ENCODE results near the gene DGKI.

DGKI gene

GRCh38 chr7:137741443-137741842, 105.3 kb downstream of the DGKI start:
- POLR2A ChIA-PET, result no interaction called here
- no peak for DNase-seq (ENCODE audit: extremely low spot score)

GRCh38 chr7:137734221-137734620, 112.6 kb downstream of the DGKI start:
- POLR2A ChIA-PET, result no interaction called here
- no peak for DNase-seq (ENCODE audit: extremely low spot score)
- no peak for TF ChIP-seq SP1 (IDR thresholded peaks at IDR 0.05)
- no peak for TF ChIP-seq TARDBP (IDR thresholded peaks at IDR 0.05)
- no peak for TF ChIP-seq NFRKB (IDR thresholded peaks at IDR 0.05)
- no peak for TF ChIP-seq BHLHE40 (IDR thresholded peaks at IDR 0.05; ENCODE audit: borderline replicate concordance)
- no peak for TF ChIP-seq HDGF (IDR thresholded peaks at IDR 0.05; ENCODE audit: borderline replicate concordance)
- no peak for TF ChIP-seq FOXK2 (IDR thresholded peaks at IDR 0.05)
- TF ChIP-seq SUZ12 (IDR thresholded peaks at IDR 0.05), result no peak
- no peak for TF ChIP-seq CTBP1 (IDR thresholded peaks at IDR 0.05; ENCODE audit: borderline replicate concordance)
- TF ChIP-seq PKNOX1 (IDR thresholded peaks at IDR 0.05), result no peak
- no peak for TF ChIP-seq ARNT (IDR thresholded peaks at IDR 0.05)
- TF ChIP-seq L3MBTL2 (conservative IDR thresholded peaks at IDR 0.05), result no peak
- TF ChIP-seq FOXM1 (IDR thresholded peaks at IDR 0.05; ENCODE audit: borderline replicate concordance), result no peak
- no peak for TF ChIP-seq ELF4 (IDR thresholded peaks at IDR 0.05)
- TF ChIP-seq ZNF384 (IDR thresholded peaks at IDR 0.05), result no peak
- no peak for TF ChIP-seq LEF1 (IDR thresholded peaks at IDR 0.05; ENCODE audit: borderline replicate concordance)
- TF ChIP-seq FOXA1 (IDR thresholded peaks at IDR 0.05), result no peak
- CTCF ChIA-PET, result no interaction called here

More at GRCh38 chr7:137741443-137741842, 105.3 kb downstream of the DGKI start:
- TF ChIP-seq TARDBP (IDR thresholded peaks at IDR 0.05), result no peak
- TF ChIP-seq SUZ12 (IDR thresholded peaks at IDR 0.05), result no peak
- no peak for TF ChIP-seq NFRKB (IDR thresholded peaks at IDR 0.05)
- no peak for TF ChIP-seq BHLHE40 (IDR thresholded peaks at IDR 0.05; ENCODE audit: borderline replicate concordance)
- no peak for TF ChIP-seq FOXM1 (IDR thresholded peaks at IDR 0.05; ENCODE audit: borderline replicate concordance)
- TF ChIP-seq ARNT (IDR thresholded peaks at IDR 0.05), result no peak
- no peak for TF ChIP-seq ELF4 (IDR thresholded peaks at IDR 0.05)
- no peak for TF ChIP-seq LEF1 (IDR thresholded peaks at IDR 0.05; ENCODE audit: borderline replicate concordance)
- no peak for TF ChIP-seq HDGF (IDR thresholded peaks at IDR 0.05; ENCODE audit: borderline replicate concordance)
- no peak for TF ChIP-seq SP1 (IDR thresholded peaks at IDR 0.05)
- TF ChIP-seq ZNF384 (IDR thresholded peaks at IDR 0.05), result no peak
- TF ChIP-seq FOXK2 (IDR thresholded peaks at IDR 0.05), result no peak
- no peak for TF ChIP-seq PKNOX1 (IDR thresholded peaks at IDR 0.05)
- TF ChIP-seq CTBP1 (IDR thresholded peaks at IDR 0.05; ENCODE audit: borderline replicate concordance), result no peak
- TF ChIP-seq FOXA1 (IDR thresholded peaks at IDR 0.05), result no peak
- no peak for TF ChIP-seq L3MBTL2 (conservative IDR thresholded peaks at IDR 0.05)
- CTCF ChIA-PET, result no interaction called here

GRCh38 chr7:137732168-137732567, 114.6 kb downstream of the DGKI start:
- no peak for DNase-seq (ENCODE audit: extremely low spot score)
- ChIA-PET POLR2A (no interaction called here), CTCF (no interaction called here)
- TF ChIP-seq L3MBTL2 (conservative IDR thresholded peaks at IDR 0.05), result no peak
- no peak for TF ChIP-seq SUZ12 (IDR thresholded peaks at IDR 0.05)
- no peak for TF ChIP-seq LEF1 (IDR thresholded peaks at IDR 0.05; ENCODE audit: borderline replicate concordance)
- no peak for TF ChIP-seq ZNF384 (IDR thresholded peaks at IDR 0.05)
- TF ChIP-seq ELF4 (IDR thresholded peaks at IDR 0.05), result no peak
- TF ChIP-seq BHLHE40 (IDR thresholded peaks at IDR 0.05; ENCODE audit: borderline replicate concordance), result no peak
- TF ChIP-seq FOXK2 (IDR thresholded peaks at IDR 0.05), result no peak
- no peak for TF ChIP-seq TARDBP (IDR thresholded peaks at IDR 0.05)
- no peak for TF ChIP-seq SP1 (IDR thresholded peaks at IDR 0.05)
- TF ChIP-seq CTBP1 (IDR thresholded peaks at IDR 0.05; ENCODE audit: borderline replicate concordance), result no peak
- TF ChIP-seq NFRKB (IDR thresholded peaks at IDR 0.05), result no peak
- no peak for TF ChIP-seq ARNT (IDR thresholded peaks at IDR 0.05)
- no peak for TF ChIP-seq PKNOX1 (IDR thresholded peaks at IDR 0.05)

- ChIA-PET POLR2A (no interaction called here), CTCF (no interaction called here)
- DNase-seq (ENCODE audit: extremely low spot score), result no peak
- TF ChIP-seq BHLHE40 (IDR thresholded peaks at IDR 0.05; ENCODE audit: borderline replicate concordance), result no peak
- no peak for TF ChIP-seq TARDBP (IDR thresholded peaks at IDR 0.05)
- TF ChIP-seq FOXM1 (IDR thresholded peaks at IDR 0.05; ENCODE audit: borderline replicate concordance), result no peak
- TF ChIP-seq PKNOX1 (IDR thresholded peaks at IDR 0.05), result no peak
Observed at GRCh38 chr7:137731436-137731835, 115.3 kb downstream of the DGKI start.

- no peak for TF ChIP-seq ELF4 (IDR thresholded peaks at IDR 0.05)
- no peak for TF ChIP-seq SP1 (IDR thresholded peaks at IDR 0.05)
- TF ChIP-seq TARDBP (IDR thresholded peaks at IDR 0.05), result no peak
- no peak for TF ChIP-seq FOXM1 (IDR thresholded peaks at IDR 0.05; ENCODE audit: borderline replicate concordance)
- TF ChIP-seq LEF1 (IDR thresholded peaks at IDR 0.05; ENCODE audit: borderline replicate concordance), result no peak
- no peak for TF ChIP-seq CTBP1 (IDR thresholded peaks at IDR 0.05; ENCODE audit: borderline replicate concordance)
- TF ChIP-seq SUZ12 (IDR thresholded peaks at IDR 0.05), result no peak
- TF ChIP-seq ARNT (IDR thresholded peaks at IDR 0.05), result no peak
- TF ChIP-seq L3MBTL2 (conservative IDR thresholded peaks at IDR 0.05), result no peak
- TF ChIP-seq ZNF384 (IDR thresholded peaks at IDR 0.05), result no peak
- no peak for TF ChIP-seq BHLHE40 (IDR thresholded peaks at IDR 0.05; ENCODE audit: borderline replicate concordance)
- TF ChIP-seq FOXK2 (IDR thresholded peaks at IDR 0.05), result no peak
- no peak for TF ChIP-seq NFRKB (IDR thresholded peaks at IDR 0.05)
- TF ChIP-seq PKNOX1 (IDR thresholded peaks at IDR 0.05), result no peak
- TF ChIP-seq HDGF (IDR thresholded peaks at IDR 0.05; ENCODE audit: borderline replicate concordance), result no peak
- no peak for TF ChIP-seq FOXA1 (IDR thresholded peaks at IDR 0.05)
- ChIA-PET POLR2A (no interaction called here), CTCF (interaction anchor here (0.9 kb wide), 1 partner anchor 20 kb away, joined by 3 read pairs; no protein-coding TSS in a partner anchor)
- no peak for DNase-seq (ENCODE audit: extremely low spot score)
Observed at GRCh38 chr7:137728426-137728825, 118.3 kb downstream of the DGKI start.
